ENCODE data around the gene NUP54. TPM values are rescaled to one million over a fixed set of nuclear protein-coding genes. Genes with fewer than 3 reads are reported as not detected.

Gene NUP54
- total RNA-seq, 2 experiments from 2014 or later: 68.8 to 68.9 TPM

- POLR2A ChIA-PET: no interaction called here
- CTCF ChIA-PET: interaction anchor here (1.2 kb wide), 1 partner anchor 24 kb away, joined by 4 read pairs; no protein-coding TSS in a partner anchor
Measured at GRCh38 chr4:76155979-76156378, 7.8 kb upstream of the NUP54 start.

- POLR2A ChIA-PET: no interaction called here
- CTCF ChIA-PET: interaction anchor here (1.8 kb wide), 1 partner anchor 26 kb away, joined by 8 read pairs; no protein-coding TSS in a partner anchor
Measured at GRCh38 chr4:76153356-76153755, 5.2 kb upstream of the NUP54 start.

GRCh38 chr4:76147454-76148141 lies 599 bp downstream of the NUP54 start:
- CTCF ChIA-PET: no interaction called here
- POLR2A ChIA-PET: interaction anchor here (0.6 kb wide), 1 partner anchor 157 kb away, joined by 3 read pairs; the partner anchor contains the start of gene SDAD1

- CTCF ChIA-PET: interaction anchor here (0.7 kb wide), 1 partner anchor 72 kb away, joined by 4 read pairs; no protein-coding TSS in a partner anchor
- POLR2A ChIA-PET: no interaction called here
Measured at GRCh38 chr4:76144546-76144945, 3.7 kb downstream of the NUP54 start.

GRCh38 chr4:76141241-76141640 lies 7.0 kb downstream of the NUP54 start:
- CTCF ChIA-PET: no interaction called here

GRCh38 chr4:76127754-76128153 lies 20.4 kb downstream of the NUP54 start:
- CTCF ChIA-PET: no interaction called here
- POLR2A ChIA-PET: no interaction called here

More at GRCh38 chr4:76141241-76141640, 7.0 kb downstream of the NUP54 start:
- POLR2A ChIA-PET: no interaction called here

- ChIA-PET POLR2A (no interaction called here), CTCF (no interaction called here)
Measured at GRCh38 chr4:76125816-76126215, 22.4 kb downstream of the NUP54 start.

- CTCF ChIA-PET: interaction anchor here (0.5 to 0.7 kb wide), 3 partner anchors 19 to 530 kb away, joined by 3 to 5 read pairs (median 4); no protein-coding TSS in a partner anchor
- POLR2A ChIA-PET: no interaction called here
Measured at GRCh38 chr4:76120199-76120598, 28.0 kb downstream of the NUP54 start.

GRCh38 chr4:76117536-76117935 lies 30.7 kb downstream of the NUP54 start:
- CTCF ChIA-PET: no interaction called here
- POLR2A ChIA-PET: no interaction called here

GRCh38 chr4:76116821-76117220 lies 31.4 kb downstream of the NUP54 start:
- CTCF ChIA-PET: no interaction called here
- POLR2A ChIA-PET: no interaction called here

- ChIA-PET CTCF (interaction anchor here (1.0 kb wide), 1 partner anchor 113 kb away, joined by 4 read pairs; no protein-coding TSS in a partner anchor), POLR2A (no interaction called here)
Measured at GRCh38 chr4:76108467-76109181, 39.6 kb downstream of the NUP54 start.

- ChIA-PET POLR2A (no interaction called here), CTCF (interaction anchor here (1.1 kb wide), 1 partner anchor 110 kb away, joined by 3 read pairs; no protein-coding TSS in a partner anchor)
Measured at GRCh38 chr4:76106442-76106841, 41.8 kb downstream of the NUP54 start.

- POLR2A ChIA-PET: no interaction called here
- CTCF ChIA-PET: interaction anchor here (0.5 to 1.1 kb wide), 3 partner anchors 19 to 122 kb away, joined by 3 to 4 read pairs (median 3); no protein-coding TSS in a partner anchor
Measured at GRCh38 chr4:76105652-76106051, 42.5 kb downstream of the NUP54 start.

- POLR2A ChIA-PET: no interaction called here
- CTCF ChIA-PET: no interaction called here
Measured at GRCh38 chr4:76096076-76096475, 52.1 kb downstream of the NUP54 start.

GRCh38 chr4:76095568-76095967 lies 52.6 kb downstream of the NUP54 start:
- ChIA-PET CTCF (no interaction called here), POLR2A (no interaction called here)

- POLR2A ChIA-PET: no interaction called here
- CTCF ChIA-PET: no interaction called here
Measured at GRCh38 chr4:76091052-76091451, 57.1 kb downstream of the NUP54 start.

GRCh38 chr4:76090241-76090691 lies 57.9 kb downstream of the NUP54 start:
- ChIA-PET POLR2A (no interaction called here), CTCF (no interaction called here)

- CTCF ChIA-PET: no interaction called here
- POLR2A ChIA-PET: no interaction called here
Measured at GRCh38 chr4:76088719-76089118, 59.5 kb downstream of the NUP54 start.

GRCh38 chr4:76087007-76087769 lies 61.0 kb downstream of the NUP54 start:
- POLR2A ChIA-PET: no interaction called here
- CTCF ChIA-PET: interaction anchor here (1.1 to 1.3 kb wide), 2 partner anchors 18 to 90 kb away, joined by 3 read pairs; no protein-coding TSS in a partner anchor

GRCh38 chr4:76084542-76084941 lies 63.7 kb downstream of the NUP54 start:
- ChIA-PET CTCF (interaction anchor here (1.2 kb wide), 1 partner anchor 89 kb away, joined by 3 read pairs; no protein-coding TSS in a partner anchor), POLR2A (no interaction called here)

Measured in activated CD8-positive, alpha-beta memory T cell treated with anti-CD3 and anti-CD28 coated beads for 36 hours (primary cell).